K562 (cell line): Measurements from ENCODE around the gene SEC24C. TPM values are rescaled to one million over a fixed set of nuclear protein-coding genes. Genes with fewer than 3 reads are reported as not detected.

Source experiments
- ATAC-seq: fragments of 200-7000 bp; cut with Tn5 transposase; 3 replicates; pipeline ENCODE4 v1.9.1; 2020; ENCODE audit warnings: moderate library complexity
- BruUV-seq: library from RNA; stranded (reverse); fragments of 400-500 nt; replicated peaks from 2 replicates; lab custom pipeline; 2021; lab: Mats Ljungman, UMichigan
- CTCF ChIA-PET: fragments of 300-600 bp; formaldehyde crosslinking; extraction: SDS; loops from one replicate; lab custom pipeline; 2021; ENCODE audit warnings: low intra/inter-chr PET ratio; lab: Yijun Ruan, JAX
- POLR2A ChIA-PET: fragments of 300-600, 350-650 bp; sonication (Branson Sonifier 250); formaldehyde crosslinking; extraction: SDS; loops from one replicate; lab custom pipeline; 2021; ENCODE audit warnings: antibody characterized with exemption, inconsistent platforms; lab: Yijun Ruan, JAX
- DNase-seq, 4 experiments: peaks; one replicate each; pipeline versions ENCODE4 v3.0.0 to v3.0.0-alpha.2; 2011 to 2018; ENCODE audit warnings: low spot score in 3 of 4, mixed read lengths in 3 of 4; ENCODE audit errors: extremely low read depth in 1 of 4
- FAIRE-seq: peaks from 2 replicates; lab custom pipeline; 2011; peaks lifted over from hg19 to GRCh38; lab: Jason Lieb, UNC
- H2AFZ ChIP-seq: 2 replicates; pipeline ENCODE4 v1.6.0; 2011; ENCODE audit warnings: low read depth, low read length, control low read depth, inconsistent platforms
- H3K27ac ChIP-seq: fragments of 200-600 bp; 3 replicates; pipeline ENCODE4 v1.8.0; 2011; ENCODE audit warnings: low read depth, mild to moderate bottlenecking, control low read depth, inconsistent platforms, low read length, moderate library complexity, mixed read lengths; ENCODE audit errors: extremely low read depth
- H3K27me3 ChIP-seq, 2 experiments: fragments of 300-600 bp in 1 of 2; 2 replicates in 1 of 2; 3 replicates in 1 of 2; pipeline versions ENCODE4 v1.6.0 to v1.8.0; 2011; ENCODE audit warnings: inconsistent platforms in 2 of 2, low read length in 2 of 2, mild to moderate bottlenecking in 1 of 2, mixed read lengths in 1 of 2, moderate library complexity in 1 of 2; ENCODE audit not compliant: control insufficient read depth in 2 of 2, insufficient read depth in 2 of 2
- H3K36me3 ChIP-seq: fragments of 300-600 bp; 3 replicates; pipeline ENCODE4 v1.8.0; 2011; ENCODE audit warnings: mild to moderate bottlenecking, low read length, inconsistent platforms; ENCODE audit not compliant: control insufficient read depth, insufficient read depth
- H3K4me1 ChIP-seq, 2 experiments: fragments of 200-600 bp in 1 of 2; replicated peaks in 1 of 2; 2 replicates in 1 of 2; 3 replicates in 1 of 2; pipeline versions ENCODE4 v1.5.1 to v1.8.0; 2011; ENCODE audit warnings: inconsistent platforms in 2 of 2, low read length in 2 of 2, mild to moderate bottlenecking in 1 of 2, mixed read lengths in 1 of 2, moderate library complexity in 1 of 2; ENCODE audit not compliant: control insufficient read depth in 2 of 2, insufficient read depth in 2 of 2
- H3K4me2 ChIP-seq: 2 replicates; pipeline ENCODE4 v1.6.1; 2011; ENCODE audit warnings: low read length, control low read depth, inconsistent platforms, mixed read lengths; ENCODE audit not compliant: insufficient read depth
- H3K4me3 ChIP-seq: fragments of 200-600 bp; sonication (generic), shearing (Covaris generic); 2 replicates; pipeline ENCODE4 v1.5.1; 2016; ENCODE audit warnings: control low read depth, inconsistent platforms
- H3K79me2 ChIP-seq: fragments of 200-600 bp; 3 replicates; pipeline ENCODE4 v1.8.0; 2011; ENCODE audit warnings: low read length, inconsistent platforms; ENCODE audit not compliant: control insufficient read depth, insufficient read depth
- H3K9ac ChIP-seq, 2 experiments: 2 replicates each; pipeline versions ENCODE4 v1.6.0 to v1.6.1; 2011; ENCODE audit warnings: low read depth in 2 of 2, low read length in 2 of 2, control low read depth in 1 of 2, inconsistent platforms in 1 of 2, mild to moderate bottlenecking in 1 of 2, mixed read lengths in 1 of 2; ENCODE audit not compliant: insufficient read depth in 1 of 2
- H3K9me1 ChIP-seq: one replicate; pipeline ENCODE4 v1.6.0; 2011; ENCODE audit warnings: inconsistent platforms, mild to moderate bottlenecking, low read length, moderate library complexity; ENCODE audit not compliant: control insufficient read depth, insufficient read depth
- H3K9me3 ChIP-seq: replicated peaks from 2 replicates; pipeline ENCODE4 v1.5.1; 2011; ENCODE audit warnings: low read depth, low read length, inconsistent platforms; ENCODE audit not compliant: control insufficient read depth, insufficient read depth
- H4K20me1 ChIP-seq: replicated peaks from 2 replicates; pipeline ENCODE4 v1.6.1; 2011; ENCODE audit warnings: low read length, inconsistent platforms, mixed read lengths; ENCODE audit not compliant: control insufficient read depth, insufficient read depth
- CBFA2T2 ChIP-seq: fragments of 450-650 bp; conservative IDR thresholded peaks from 2 replicates; pipeline ENCODE4 v1.6.1; 2017; ENCODE audit warnings: mild to moderate bottlenecking
- HDAC1 ChIP-seq, 2 experiments: fragments of 450-650 bp; IDR thresholded peaks; 2 replicates each; pipeline ENCODE4 v1.6.1; 2016 to 2017; ENCODE audit warnings: inconsistent platforms in 1 of 2, mild to moderate bottlenecking in 1 of 2, moderate library complexity in 1 of 2
- SMARCA5 ChIP-seq: fragments of 450-650 bp; IDR thresholded peaks from 2 replicates; pipeline ENCODE4 v1.6.1; 2016
- TCF3 ChIP-seq: sonication (generic); formaldehyde crosslinking; IDR thresholded peaks from 2 replicates; pipeline ENCODE4 v1.4.0; 2020; ENCODE audit warnings: mild to moderate bottlenecking, missing genetic modification reagents
- WGBS: fragments of 100-300 bp; shearing (Covaris generic); methylation state at CpG from one replicate; pipeline ENCODE4 v1.1.6; 2016; ENCODE audit warnings: low coverage, mixed read lengths; ENCODE audit not compliant: insufficient coverage; ENCODE audit errors: missing lambda C conversion rate; 5-methylcytosine and 5-hydroxymethylcytosine counted together
- in situ Hi-C: fragments of 300-500 bp; cut with MboI; formaldehyde crosslinking; loops from 4 replicates; pipeline ENCODE4 v1.15.0; 2018; ENCODE audit warnings: inconsistent platforms, mixed read lengths
- intact Hi-C: fragments of 100-400 bp; cut with micrococcal nuclease; formaldehyde crosslinking; loops from 2 replicates; pipeline ENCODE4 v1.14.2; 2022
- polyA plus RNA-seq, 8 experiments: library from polyadenylated mRNA; depleted of rRNA in 4 of 8; stranded (reverse) in 5 of 8; unstranded in 3 of 8; fragments of >200 nt; fragmentation: Nextera tagmentation in 2 of 8; fragmentation: Illumina TruSeq in 1 of 8; extraction: Ambion mirVana in 2 of 8; extraction: Trizol in 1 of 8; gene quantifications; 2 replicates each; pipeline versions ENCODE4 v1.2.1 to v1.2.3, GENCODE V29; 2011 to 2014; ENCODE audit warnings: inconsistent platforms in 1 of 8, missing spikeins in 1 of 8
- total RNA-seq, 7 experiments: library from RNA; depleted of rRNA in 6 of 7; stranded (reverse); fragments of >200 nt in 6 of 7; fragmentation: Illumina TruSeq in 2 of 7; extraction: Trizol in 2 of 7; gene quantifications; 2 replicates each; pipeline versions ENCODE4 v1.2.1 to v1.2.3, GENCODE V29; 2011 to 2021; ENCODE audit warnings: low replicate concordance in 1 of 7

SEC24C gene
- total and polyA plus RNA-seq, 9 of the 15 experiments (the other 6 are each of a cell fraction or from before 2014, with no cell fraction given), result 19.0 to 115 (median 70.5) TPM

- TF ChIP-seq HDAC1 (IDR thresholded peaks at IDR 0.05) (0 out of 4 replicates have a peak, but pooled peaks of 1 of the 2 experiments have one; percentile 40), CBFA2T2 (peak; percentile 45), TCF3 (peak; percentile 70)
Observed at GRCh38 chr10:73756183-73756582, 12.0 kb downstream of the SEC24C start (continued).

GRCh38 chr10:73758704-73759511 is 14.7 kb downstream of the SEC24C start:
- no peak overlapping the region for H3K9ac ChIP-seq
- no peaks in the 10 kb centered on the region for H3K9me1 ChIP-seq
- intact Hi-C loops, result no loop called here
- ChIA-PET POLR2A (interaction anchor here (0.6 to 9.9 kb wide), 6 partner anchors 9 to 208 kb away, joined by 3 to 137 read pairs (median 4); partner anchors contain the start of gene SEC24C), CTCF (interaction anchor here (0.6 kb wide), 1 partner anchor 884 kb away, joined by 3 read pairs; no protein-coding TSS in a partner anchor)
- FAIRE-seq, result peak; percentile 61
- BruUV-seq, result no TSS peak
- H3K4me3 ChIP-seq, result no peak overlapping the region
- H3K4me1 ChIP-seq, result peaks cover 5 to 8% of the 10 kb centered on the region in 2 experiments; a peak in 4 of 5 replicates
- peaks cover 76% of the 10 kb centered on the region for H3K36me3 ChIP-seq
- H3K9me3 ChIP-seq, result no peaks in the 10 kb centered on the region
- no peak overlapping the region for H3K27ac ChIP-seq
- H3K27me3 ChIP-seq, result no peaks in the 10 kb centered on the region
- in situ Hi-C loops, result no loop called here
- H2AFZ ChIP-seq, result no peak overlapping the region
- no peak for DNase-seq
- H3K79me2 ChIP-seq, result peaks cover 13% of the 10 kb centered on the region
- no peak overlapping the region for H3K4me2 ChIP-seq
- no peak for TF ChIP-seq SMARCA5
- no peak for ATAC-seq
- 94% methylated on average over 9 of the region's 9 CpGs for whole genome bisulfite sequencing
- no peaks in the 10 kb centered on the region for H4K20me1 ChIP-seq
